ENCODE measurements around the gene GPR156.

GPR156 gene

DNA sequence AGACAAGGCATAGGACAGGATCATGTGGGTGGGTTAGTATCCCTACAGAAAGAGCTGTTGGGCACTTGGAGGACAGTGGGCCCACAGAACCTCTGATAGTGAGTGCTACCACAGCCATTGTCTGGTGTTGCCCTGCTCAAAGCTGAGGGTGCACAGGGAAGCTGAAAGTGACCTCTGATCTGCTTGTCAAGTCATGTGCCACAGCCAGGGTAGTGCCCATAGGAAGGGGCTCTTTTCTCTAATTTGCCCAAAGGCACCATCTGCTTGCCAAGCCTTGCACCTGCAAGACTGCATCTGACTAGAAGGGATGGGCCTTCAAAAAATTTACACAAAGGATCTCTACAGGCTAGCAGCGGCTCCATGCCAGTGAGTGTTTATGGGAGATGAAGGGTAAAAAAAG is 103.4 kb downstream of the GPR156 start:
- no peak for TF ChIP-seq CTCF (IDR thresholded peaks at IDR 0.05; ENCODE audit: extremely low read depth, insufficient read depth, missing control alignments)
- no peak for DNase-seq (ENCODE audit: low spot score)
- in situ Hi-C loops (cut with MboI; ENCODE audit: low pct_unique_long_range_greater_than_20kb, low sequenced_read_pairs, unreplicated experiment) = loop anchor here (10.0 kb wide), 1 partner anchor 297 kb away; no protein-coding TSS in a partner anchor

DNA sequence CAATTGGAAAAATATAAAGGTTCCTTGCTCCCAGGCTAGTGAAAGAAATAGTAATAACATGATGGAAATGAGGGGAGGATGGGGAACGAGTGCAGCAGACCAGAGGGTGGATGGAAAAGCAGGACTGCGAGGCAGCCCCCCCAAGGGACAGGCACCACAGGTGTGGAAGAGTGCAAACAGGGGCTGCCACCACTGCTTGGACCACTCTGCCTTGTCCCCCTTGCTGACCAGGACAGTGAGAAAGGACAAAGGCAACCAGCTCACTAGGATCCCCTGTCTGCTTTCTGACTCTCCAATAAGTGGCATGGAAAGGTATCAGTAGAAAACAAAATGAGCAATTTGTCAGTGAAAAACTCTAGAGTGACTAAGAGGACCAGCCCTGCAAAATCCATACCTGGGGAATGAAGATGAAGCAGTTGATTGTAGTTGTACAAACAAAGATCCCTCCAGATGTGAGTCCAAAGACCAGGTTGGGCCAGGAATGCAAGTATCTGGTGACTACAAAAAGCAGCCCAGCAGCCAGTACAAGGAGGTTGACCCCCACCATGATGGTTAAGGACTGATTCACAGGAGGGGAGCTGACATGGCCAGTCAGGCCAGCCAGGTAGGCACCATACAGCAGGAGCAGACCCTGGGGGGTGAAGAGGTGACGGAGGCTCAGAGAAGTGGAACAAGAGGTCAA is 104.2 kb downstream of the GPR156 start:
- no peak for DNase-seq (ENCODE audit: low spot score)
- in situ Hi-C loops (cut with MboI; ENCODE audit: low pct_unique_long_range_greater_than_20kb, low sequenced_read_pairs, unreplicated experiment) = loop anchor here (10.0 kb wide), 1 partner anchor 296 kb away; no protein-coding TSS in a partner anchor
- TF ChIP-seq CTCF (IDR thresholded peaks at IDR 0.05; ENCODE audit: extremely low read depth, insufficient read depth, missing control alignments) = no peak

DNA sequence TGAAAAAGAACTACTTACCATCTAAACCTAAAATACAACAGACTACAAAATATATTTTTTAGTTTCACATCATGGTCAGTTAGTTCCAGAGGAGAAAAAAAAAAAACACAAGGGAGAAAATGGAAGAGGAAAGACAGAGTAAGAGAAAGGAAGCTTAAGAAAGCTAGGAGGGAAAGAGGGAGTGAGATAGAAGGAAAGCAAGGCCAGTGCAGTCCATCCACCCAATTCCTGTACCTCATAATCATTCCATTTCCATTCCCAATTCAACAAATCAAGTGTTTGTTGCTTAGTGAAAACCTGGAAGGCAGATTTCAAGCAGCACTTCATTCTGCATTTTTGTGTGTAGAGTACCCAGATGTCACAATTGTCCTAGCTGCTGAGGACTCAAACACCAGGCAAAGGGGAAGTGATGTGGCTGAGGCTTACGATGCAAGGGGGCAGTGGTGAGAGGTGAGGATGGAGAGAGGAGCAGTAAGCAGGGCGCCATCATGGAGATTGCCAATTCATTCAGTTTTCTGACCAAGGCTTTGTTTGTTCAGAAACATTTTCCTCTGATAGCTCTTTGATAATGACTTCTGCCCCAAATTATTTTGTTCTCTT is 107.2 kb downstream of the GPR156 start:
- DNase-seq (ENCODE audit: low spot score) = no peak
- in situ Hi-C loops (cut with MboI; ENCODE audit: low pct_unique_long_range_greater_than_20kb, low sequenced_read_pairs, unreplicated experiment) = no loop called here
- TF ChIP-seq CTCF (IDR thresholded peaks at IDR 0.05; ENCODE audit: extremely low read depth, insufficient read depth, missing control alignments) = no peak

GRCh38 chr3:120177151-120177550 is 107.9 kb downstream of the GPR156 start:
- DNase-seq (ENCODE audit: low spot score) = no peak
- TF ChIP-seq CTCF (IDR thresholded peaks at IDR 0.05; ENCODE audit: extremely low read depth, insufficient read depth, missing control alignments) = no peak
- in situ Hi-C loops (cut with MboI; ENCODE audit: low pct_unique_long_range_greater_than_20kb, low sequenced_read_pairs, unreplicated experiment) = no loop called here

DNA sequence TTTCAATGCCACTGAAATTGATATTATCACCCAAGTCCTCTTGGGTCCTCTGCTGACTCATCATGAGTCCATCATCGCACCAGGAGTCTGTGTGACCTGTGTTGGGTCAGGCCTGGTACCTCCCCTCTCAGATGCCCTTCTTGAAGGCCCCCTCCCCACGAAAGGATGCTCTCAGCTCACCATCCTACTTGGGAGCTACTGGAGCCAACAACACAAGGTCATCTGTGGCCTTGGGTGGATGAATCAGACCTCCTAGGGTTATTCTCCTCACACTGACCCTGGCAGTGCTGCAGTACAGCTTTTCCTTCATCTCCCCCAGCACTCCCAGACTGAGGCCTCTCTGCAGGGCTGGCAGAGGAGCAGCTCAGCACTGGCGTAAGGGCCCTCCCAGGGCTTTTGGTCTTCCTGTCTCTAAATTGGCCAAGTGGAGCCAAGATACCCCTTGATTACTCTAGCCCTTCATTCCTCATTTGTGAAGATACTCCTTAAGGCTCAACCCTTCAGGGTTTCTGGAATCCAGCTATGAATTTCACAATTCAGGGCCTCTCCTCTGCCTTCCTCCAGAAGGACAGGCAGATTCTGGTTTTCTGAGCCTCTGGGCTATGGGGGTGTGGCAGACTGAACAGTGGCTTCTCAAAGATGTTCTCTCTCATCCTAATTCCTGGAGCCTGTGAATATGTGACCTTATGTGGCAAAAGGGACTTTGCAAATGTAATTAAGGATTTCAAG is 110.0 kb downstream of the GPR156 start:
- in situ Hi-C loops (cut with MboI; ENCODE audit: low pct_unique_long_range_greater_than_20kb, low sequenced_read_pairs, unreplicated experiment) = no loop called here
- DNase-seq (ENCODE audit: low spot score) = no peak
- TF ChIP-seq CTCF (IDR thresholded peaks at IDR 0.05; ENCODE audit: extremely low read depth, insufficient read depth, missing control alignments) = no peak

DNA sequence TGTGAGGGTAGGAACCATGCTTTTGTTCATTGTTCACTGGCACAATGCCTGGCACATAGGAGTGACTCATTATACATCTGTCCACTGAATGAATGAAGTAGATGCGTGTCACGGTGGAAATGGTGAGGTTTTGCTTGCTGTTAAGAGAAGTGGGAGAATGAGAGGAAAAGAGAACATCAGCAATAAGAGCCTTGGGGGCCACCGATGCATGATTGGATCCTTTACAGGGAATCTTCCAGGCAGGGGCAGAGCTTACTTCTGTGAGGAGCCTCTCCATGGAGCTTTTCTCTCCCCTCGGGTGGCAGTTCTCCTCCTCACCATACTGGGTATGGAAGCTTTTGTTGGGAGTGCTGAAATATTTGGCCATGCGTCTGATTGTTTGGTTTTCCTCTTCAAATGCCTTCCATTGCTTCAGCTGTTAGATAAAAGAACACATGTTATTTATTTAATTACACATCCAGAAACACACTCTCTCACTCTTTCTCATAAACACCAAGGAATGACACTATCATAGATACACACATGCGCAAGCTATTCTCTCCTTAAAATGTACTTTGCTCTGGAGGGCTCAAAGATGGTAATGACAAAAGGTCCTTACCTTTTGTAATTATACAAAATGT is 111.9 kb downstream of the GPR156 start:
- DNase-seq (ENCODE audit: low spot score) = no peak
- no peak for TF ChIP-seq CTCF (IDR thresholded peaks at IDR 0.05; ENCODE audit: extremely low read depth, insufficient read depth, missing control alignments)
- in situ Hi-C loops (cut with MboI; ENCODE audit: low pct_unique_long_range_greater_than_20kb, low sequenced_read_pairs, unreplicated experiment) = no loop called here
